ENCODE results near the gene SURF6.
A peak's percentile ranks its signal among the peaks of the same experiment; 100 is the strongest.
"Not testable (repeated sequence)": the region's sequence is repeated elsewhere in the genome, so short reads cannot be mapped to it uniquely, and the experiment has no call there.

Gene SURF6

DNA sequence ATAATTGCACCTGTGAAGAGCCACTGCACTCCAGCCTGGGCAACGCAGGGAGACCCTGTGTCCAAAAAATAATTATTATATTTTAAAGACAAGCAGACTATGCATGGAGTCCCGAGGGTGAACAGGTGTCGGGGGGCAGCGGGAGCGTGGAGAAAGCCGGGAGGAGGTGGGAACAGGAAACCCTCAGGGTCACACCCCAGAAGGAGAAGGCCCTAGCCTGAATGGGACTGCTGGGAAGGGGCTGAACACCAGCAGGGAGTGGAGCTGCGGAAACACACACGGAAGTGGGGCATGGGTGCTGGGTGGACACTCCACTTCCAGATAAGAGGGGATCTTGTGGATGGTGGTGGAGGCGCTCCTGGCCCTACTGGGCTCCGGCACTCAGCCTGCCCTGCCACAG lies 12.8 kb downstream of the SURF6 start:
- DNase-seq, result no peak

DNA sequence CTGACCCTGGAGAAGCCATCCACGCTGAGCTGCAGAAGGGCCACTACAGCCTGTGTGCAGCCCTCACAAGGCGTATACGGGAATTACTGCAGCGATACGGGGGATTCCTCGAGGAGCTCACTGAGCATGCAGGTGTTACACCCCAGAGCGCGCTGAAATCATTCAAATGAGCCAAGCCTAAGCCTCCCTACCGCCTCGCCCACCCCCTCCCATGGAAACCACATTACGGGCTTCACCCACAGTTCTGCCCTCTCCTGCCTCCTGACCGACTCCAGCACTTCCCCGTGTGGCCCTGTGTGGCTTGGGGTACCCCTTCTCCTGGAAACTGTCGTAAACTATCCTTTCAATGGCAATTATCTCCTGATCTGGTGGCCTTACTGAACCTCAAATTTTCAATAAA lies 13.3 kb downstream of the SURF6 start:
- no peak for DNase-seq

DNA sequence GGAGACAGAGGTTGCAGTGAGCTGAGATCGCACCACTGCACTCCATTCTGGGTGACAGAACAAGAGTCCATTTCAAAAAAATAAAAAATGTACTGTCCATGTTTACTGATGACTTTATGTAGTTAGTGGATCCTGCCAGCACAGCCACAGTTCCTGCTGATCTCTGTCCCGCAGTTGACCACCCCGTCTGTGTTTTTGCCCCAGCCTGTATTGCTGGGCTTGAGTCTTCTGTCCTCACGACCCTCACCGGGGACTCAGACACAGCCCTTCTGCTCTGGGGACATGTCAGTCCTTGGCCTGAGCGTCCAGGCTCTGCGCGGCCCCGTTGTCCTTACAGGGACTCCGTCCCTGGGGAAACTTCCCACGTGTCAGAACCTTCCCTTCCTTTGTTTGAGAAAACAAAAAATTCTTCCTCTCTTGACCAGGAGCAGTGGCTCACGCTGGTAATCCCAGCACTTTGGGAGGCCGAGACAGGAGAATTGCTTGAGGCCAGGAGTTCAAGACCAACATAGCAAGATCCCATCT lies 14.5 kb downstream of the SURF6 start:
- DNase-seq, result peak; percentile 17

DNA sequence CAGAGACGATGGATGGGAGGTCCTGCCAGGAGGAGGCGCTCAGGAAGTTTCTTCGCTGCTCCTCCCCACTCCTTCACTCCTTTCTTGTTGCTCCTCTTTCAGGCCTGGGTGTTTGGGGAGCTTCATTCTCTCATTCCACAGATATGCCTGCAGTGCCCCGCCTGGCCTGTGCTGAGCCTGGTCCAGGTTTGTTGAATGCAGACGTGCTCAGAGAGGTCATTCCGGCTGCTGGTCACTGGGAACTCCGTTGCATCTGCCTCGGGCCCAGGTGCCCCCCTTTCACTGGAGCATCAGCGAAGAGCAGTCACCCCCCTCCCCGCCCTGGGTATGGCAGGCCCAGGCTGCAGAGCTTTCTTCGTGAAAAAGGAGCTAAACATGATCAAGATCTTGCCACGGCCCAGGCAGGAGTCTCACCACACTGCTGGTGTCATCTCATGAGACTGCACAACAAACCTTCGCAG lies 15.5 kb downstream of the SURF6 start:
- peak; percentile 29 for DNase-seq

DNA sequence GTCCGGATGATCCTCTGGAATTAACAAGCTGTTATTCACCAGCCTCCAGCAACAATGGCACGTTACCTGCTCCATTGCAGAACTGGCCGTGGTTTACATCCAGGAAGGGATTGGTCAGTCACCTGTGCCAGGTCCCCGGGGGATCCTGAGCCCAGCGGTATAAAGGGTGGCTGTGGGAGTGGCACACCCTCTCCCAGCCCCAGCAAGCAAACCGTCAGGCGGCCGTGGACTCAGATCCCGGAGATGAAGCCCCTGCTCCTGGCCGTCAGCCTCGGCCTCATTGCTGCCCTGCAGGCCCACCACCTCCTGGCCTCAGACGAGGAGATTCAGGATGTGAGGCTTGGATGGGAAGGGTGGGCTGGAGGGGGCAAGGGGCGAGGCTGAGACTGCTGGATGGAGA lies 18.4 kb downstream of the SURF6 start:
- DNase-seq, result not testable (repeated sequence)

DNA sequence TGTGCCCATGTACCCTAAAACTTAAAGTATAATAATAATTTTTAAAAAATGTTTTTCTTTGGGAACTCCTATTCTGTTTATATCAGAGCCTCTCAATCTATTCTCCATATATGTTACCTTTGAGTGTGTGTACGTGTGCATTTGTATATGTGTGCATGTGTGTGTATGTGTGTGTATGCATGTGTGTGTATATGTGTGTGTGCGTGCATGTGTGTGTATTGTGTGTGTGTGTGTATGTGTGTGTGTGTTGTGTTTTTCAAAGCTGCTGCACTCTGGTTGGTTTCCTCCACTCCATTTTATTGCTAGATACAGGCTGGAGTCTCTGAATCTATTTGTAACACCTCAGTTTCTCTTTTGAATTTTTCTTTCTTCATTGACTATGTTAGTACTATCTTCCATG lies 20.0 kb downstream of the SURF6 start:
- no peak for DNase-seq

DNA sequence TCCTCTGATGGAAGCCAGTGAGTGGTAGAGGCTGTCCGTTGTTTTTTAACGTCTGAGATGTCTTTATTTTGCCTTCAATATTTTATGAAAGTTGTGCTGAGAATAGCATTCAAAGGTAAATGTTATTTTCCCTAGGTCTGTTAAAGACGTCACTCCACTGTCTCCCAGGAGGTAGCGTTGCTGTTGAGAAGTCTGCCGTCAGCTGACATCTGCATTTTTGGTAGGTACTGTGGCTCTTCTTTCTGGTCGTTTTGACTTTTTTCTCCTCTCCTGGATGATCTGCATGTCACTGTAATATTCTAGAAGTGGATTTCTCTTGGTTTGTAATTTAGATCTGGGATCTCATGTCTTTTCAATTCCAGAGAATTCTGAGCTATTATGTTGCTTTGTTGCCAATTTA lies 26.4 kb downstream of the SURF6 start:
- no peak for DNase-seq

DNA sequence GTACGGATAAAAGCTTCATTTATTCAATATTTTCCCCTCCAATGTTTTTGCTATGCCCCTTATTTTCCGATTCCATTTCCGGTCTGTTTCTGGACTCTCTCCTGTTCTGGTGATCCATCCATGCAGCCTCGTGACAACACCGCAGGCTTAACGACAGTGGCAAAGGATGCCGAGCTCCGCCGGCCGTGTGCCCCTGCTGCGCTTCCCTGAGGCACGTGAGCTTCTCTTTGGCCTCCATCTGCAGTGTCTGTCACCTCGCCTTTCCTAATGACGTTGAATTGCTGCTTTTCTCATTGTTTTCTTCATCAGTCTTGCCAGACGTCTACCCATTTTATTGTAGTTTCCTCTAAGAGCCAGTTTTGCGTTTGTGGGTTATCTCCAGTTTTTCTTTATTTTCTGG lies 28.7 kb downstream of the SURF6 start:
- no peak for DNase-seq

DNA sequence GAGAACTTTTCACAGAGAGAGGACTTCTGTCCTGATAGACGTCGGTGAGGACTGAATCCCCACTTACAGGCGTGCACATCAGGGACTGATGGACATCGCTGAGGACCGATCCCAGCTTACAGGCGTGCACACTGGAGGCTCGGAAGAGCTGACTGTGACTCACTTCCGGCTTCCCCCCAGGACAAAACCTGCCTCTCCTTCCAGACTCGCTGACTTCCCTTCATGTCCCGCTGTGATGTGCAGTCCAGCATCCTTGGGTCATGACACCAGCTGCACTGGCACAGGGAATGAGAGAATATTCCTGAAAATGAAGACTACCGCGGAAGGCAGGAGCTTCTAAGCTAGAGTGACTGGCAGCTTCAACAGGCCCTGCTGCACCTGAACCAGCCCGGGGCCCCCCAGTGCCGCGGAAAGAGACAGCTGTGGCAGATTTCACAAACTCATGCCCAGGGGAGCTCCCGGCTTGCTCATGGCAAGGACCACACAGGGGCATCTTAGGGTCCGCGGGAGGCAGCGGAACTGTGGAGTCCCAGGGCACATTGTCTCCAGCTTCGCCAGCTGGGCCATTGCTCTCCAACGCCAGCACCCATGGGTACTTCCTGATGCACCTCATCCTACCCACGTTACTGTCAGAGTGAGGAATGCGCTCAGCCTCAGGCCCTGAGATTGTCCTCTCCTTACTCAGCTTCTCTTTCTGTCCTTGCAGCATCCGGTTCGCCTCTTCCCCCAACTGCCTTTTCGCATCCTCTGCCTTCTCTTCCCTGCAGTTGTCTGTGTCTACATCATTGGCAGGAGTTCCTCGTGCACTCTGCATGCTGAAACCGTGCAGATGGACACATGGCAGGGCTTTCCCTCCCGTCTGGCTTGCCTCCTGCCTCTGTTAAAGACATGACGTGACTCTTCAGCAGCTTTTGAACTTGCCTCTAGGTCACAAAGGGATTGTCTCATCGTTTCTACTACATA lies 29.5 kb downstream of the SURF6 start:
- DNase-seq, result no peak

DNA sequence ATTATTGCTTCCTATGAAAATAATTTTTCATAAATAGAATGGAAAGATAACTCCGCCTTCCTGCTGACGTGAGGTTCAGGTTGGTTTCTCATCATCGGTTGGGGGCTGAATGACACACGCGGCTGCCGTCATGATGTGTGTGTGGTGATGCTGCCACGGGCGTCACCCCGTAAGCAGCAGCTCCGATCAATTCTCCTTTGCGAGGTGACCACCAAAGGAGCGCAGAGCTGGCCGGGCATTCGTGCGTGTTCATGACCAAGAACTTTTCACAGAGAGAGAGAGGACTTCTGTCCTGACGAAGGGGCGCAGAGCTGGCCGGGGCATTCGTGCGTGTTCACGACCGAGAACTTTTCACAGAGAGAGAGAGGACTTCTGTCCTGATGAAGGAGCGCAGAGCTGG lies 30.3 kb downstream of the SURF6 start:
- DNase-seq, result no peak

DNA sequence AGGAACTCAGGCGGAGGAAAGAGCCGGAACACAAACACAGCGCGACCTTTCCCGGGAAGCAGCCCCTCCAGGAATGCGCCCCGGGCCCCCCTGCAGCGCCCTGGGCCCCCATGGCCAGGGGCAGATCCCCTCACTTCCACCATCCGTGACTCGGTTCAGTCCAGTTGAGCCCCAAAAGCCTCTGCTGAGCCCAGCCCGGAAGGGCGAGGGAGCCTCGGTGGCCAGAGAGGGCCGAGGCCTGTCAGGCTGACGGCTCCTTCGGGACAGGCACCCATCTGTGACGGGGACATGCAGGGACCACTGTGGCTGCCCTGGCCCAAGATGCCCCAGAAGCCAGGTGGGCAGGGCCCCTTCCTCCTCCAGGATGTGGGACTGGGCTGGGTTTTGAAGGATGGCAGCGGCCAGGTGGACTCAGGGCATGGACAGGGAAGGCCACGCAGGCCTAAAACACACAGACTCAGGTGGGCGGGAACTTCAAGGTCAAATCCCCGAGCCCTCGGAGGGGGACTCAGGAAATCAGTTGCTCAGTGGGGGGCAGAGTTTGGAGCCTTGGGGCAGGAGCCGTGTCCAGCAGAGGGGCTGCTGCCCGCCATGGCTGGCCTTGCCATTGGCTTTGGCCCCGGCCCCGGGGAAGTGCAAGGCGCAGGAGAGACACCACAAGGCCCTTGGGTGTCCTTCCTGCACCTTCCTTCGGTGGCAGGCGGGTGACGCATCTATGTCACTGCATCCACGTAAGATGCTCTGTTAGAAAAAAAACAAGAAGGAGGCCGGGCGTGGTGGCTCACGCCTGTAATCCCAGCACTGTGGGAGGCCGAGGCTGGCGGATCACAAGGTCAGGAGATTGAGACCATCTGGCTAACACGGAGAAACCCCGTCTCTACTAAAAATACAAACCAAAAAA lies 31.3 kb downstream of the SURF6 start:
- DNase-seq, result no peak

DNA sequence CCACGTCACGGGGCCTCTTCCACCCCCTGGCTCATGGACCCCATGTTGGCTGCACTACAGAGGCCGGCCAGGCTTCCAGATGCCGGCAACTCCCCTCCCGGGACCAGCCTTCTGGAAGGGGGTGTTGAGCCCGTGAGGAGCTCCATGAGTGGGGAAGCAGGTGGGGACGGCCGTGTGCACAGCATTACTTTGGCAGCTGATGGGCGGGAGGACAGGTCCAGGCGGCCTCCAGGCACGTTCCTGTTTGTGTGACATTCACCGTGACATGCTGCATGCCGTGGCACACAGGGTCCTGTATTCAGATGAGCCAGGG lies 31.9 kb downstream of the SURF6 start:
- DNase-seq, result no peak

DNA sequence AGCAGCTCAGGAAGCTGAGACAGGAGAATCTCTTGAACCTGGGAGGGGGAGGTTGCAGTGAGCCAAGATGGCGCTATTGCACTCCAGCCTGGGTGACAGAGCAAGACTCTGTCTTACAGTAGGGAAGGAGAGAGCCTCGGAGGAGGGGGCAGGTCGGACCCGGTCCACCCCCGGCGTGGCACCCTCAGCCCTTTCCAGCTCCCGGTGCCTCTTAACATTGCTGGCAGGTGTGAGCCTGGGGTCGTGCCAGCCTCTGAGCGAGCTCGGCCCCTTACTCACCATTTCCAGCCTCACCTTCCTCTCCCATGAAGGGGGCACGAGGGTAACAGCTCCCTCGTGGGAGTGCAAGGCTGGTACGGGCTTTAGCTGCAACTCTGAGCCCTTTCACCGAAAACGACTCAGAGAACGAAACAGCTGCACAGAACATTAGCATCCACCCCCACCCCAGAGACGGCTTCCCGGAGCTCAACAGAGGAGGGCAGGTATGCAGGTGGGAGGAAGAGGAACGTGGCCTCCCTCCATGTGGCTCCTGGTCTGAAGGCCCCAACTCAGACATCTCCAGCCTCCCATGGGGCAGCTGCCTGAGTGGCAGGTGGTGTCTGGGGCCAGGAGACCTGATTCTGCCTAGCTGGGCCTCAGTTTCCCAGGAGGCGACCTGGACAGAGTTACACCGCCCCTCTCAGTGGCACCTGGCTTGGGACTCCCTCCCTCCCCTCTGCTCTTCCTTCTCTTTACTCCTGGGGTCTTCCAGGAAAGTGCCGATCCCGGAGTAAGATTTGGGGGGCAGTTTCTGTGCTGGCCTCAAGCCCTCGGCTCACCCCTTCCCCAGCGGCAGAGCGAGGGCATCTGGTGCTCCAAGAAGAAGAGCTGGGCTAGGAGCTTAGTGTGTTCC lies 32.5 kb downstream of the SURF6 start:
- no peak for DNase-seq

DNA sequence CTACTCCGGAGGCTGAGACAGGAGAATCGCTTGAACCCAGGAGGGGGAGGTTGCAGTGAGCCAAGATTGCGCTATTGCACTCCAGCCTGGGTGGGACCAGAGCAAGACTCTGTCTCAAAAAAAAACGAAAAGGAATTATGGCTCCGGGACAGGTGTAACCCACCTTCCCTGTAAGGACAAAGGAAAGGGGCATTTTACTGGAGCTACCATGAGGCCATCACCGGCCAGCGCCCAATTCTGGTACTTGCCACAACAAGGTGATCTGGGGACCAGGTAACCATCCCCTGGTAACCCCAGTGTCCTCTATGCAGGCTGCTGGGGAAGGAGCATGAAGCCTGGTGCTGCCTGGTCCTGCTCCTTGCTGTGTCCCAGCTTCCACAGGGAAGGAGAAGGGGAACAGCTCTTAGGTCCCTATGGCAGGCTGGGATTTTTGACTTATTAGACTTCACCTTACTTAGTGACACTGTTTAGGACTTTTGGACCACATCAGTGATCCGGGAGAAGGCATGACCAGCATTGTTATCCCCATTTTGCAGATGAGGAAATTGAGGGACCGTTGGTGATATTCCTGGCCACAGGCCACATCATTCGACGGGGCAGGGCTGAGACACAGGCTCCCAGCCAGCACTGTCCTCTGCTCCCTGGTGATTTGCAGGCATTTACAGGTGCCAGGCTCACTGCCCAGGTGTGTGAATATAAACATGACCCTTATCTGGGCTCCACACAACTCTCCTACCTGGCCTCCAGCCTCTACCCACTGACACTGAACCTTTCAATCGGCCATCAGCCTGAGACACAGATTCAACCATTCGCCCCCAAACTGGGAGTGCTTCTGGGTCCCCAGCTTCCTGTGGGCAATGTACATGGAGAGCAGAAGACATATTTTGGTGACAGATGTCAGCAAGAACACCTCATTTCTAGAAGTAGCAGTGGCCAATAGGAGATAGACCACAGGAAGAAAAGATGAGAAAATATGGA lies 34.4 kb downstream of the SURF6 start:
- DNase-seq, result no peak

DNA sequence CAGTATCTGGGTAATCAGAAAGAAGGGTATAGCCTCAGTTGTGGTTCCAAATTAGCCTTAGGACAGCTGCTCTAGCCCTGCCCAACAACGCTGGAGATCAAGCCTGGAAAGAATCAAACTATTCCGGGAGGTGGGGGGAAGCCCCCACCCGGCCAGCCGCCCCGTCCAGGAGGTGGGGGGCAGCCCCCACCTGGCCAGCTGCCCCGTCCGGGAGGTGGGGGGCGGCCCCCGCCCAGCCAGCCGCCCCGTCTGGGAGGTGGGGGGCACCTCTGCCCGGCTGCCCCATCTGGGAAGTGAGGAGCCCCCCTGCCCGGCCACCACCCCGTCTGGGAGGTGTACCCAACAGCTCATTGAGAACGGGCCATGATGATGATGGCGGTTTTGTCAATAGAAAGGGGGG lies 36.0 kb downstream of the SURF6 start:
- DNase-seq, result not testable (repeated sequence)

DNA sequence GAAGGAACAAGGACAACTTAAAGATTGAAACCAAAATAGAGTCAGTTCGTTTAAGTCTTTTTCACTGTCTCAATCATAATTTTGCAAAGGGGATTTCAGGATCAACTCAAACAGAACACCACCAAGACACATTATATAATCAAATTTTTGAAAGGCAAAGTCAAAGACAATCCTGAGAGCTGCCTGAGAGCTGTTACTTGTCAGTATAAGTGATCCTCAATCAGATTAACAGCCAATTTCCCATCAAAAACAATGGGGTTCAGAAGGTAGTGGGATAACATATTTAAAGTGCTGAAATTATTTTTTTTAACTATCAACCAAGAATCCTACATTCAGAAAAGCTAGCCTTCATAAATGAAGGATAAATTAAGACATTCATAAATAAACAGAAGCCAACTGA lies 41.7 kb downstream of the SURF6 start:
- no peak for DNase-seq

DNA sequence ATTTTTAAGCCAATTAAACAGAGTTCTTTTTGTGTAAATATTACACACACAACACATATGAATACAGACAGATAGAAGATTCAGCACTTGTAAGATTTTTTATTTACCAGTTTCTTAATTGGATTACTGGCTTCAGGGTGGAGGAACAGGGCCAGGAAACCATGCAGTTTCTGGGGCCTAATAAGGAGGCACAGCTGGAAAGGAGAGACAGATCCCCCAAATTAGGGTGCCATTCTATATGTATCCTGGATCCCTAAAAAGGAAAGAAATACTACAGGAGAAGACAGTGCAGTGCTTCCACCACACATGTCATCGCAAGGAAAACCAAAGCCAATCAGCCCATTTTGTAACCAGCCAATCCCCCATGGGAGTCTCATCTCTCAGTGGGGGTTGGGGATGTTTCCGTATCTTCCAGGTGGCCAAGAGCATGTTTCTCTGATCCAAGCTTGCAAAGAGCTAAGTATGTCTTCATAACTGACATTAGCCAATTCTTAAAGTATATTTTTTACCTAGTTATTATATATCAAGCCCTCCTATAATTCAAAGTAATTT lies 45.2 kb downstream of the SURF6 start:
- DNase-seq, result no peak

DNA sequence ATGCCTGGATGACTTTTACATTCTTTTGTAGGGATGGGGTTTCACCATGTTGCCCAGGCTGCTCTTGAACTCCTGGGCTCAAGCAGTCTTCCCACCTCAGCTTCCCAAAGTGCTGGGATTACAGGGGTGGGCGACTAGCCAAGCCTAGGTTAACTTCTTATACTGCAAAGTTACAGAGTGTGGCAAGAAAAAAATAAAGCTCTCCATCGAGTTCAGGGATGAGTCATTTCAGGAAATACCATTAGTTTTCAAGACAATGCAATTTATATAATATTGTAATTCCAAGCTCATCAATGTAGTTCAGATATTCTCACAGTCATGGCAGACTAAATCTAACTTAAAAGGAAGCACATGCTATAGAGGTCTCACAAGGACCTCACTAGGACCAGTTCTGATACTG lies 49.5 kb downstream of the SURF6 start:
- DNase-seq, result no peak

DNA sequence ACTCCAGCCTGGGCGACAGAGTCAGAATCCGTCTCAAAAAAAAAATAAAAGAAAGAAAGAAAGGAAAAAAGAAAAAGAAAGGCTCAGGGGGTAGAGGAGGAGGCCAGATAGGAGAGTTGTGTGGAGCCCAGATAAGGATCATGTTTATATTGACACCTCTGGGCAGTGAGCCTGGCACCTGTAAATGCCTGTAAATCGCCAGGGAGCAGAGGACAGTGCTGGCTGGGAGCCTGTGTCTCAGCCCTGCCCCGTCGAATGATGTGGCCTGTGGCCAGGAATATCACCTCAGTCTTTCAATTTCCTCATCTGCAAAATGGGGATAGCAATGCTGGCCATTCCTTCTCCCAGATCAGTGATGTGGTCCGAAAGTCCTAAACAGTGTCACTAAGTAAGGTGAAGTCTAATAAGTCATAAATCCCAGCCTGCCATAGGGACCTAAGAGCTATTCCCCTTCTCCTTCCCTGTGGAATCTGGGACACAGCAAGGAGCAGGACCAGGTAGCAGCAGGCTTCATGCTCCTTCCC lies 50.7 kb downstream of the SURF6 start:
- no peak for DNase-seq

DNA sequence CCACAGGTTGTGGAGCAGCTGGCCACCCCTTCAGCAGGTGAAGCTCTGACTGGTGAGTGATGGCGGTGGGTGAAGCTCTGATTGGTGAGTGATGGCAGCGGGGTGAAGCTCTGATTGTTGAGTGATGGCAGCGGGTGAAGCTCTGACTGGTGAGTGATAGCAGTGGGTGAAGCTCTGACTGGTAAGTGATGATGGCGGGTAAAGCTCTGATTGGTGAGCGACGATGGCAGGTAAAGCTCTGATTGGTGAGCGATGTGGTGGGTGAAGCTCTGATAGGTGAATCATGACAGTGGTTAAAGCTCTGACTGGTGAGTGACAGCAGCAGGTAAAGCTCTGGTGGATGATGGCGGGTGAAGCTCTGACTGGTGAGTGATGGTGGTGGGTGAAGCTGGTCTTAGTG lies 51.6 kb downstream of the SURF6 start:
- no peak for DNase-seq

Data from activated CD8-positive, alpha-beta memory T cell treated with anti-CD3 and anti-CD28 coated beads, Interleukin-2, amount 50 U/mL, for 48 hours (primary cell).